GM12872 (cell line): ENCODE data around the gene MAGOH.
A peak's percentile ranks its signal among the peaks of the same experiment; 100 is the strongest.

ENCODE experiments used
- CTCF ChIP-seq: IDR thresholded peaks from 3 replicates; pipeline ENCODE4 v1.5.1; 2011; ENCODE audit warnings: low read depth, mild to moderate bottlenecking, low read length, moderate library complexity; ENCODE audit not compliant: insufficient read depth

MAGOH gene

GRCh38 chr1:53189061-53189460 is 49.3 kb downstream of the MAGOH start:
- TF ChIP-seq CTCF, result no peak

DNA sequence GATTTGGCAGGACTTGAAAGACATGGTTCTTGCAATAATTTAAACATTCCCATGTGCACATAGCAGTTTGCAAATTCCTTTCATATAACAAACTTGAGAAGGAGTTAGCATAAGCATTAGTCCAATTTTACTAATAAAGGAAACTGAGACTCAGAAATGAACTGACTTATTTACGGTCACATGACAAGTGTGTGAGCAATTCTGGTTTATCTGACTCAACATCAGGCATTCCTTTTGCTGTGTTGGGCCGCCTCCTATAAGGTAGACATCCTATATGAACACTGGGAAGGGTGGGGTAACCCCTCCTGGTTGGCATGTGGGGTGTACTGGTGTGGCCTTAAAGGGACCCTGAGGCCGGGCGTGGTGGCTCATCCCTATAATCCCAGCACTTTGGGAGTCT is 50.2 kb downstream of the MAGOH start:
- no peak for TF ChIP-seq CTCF

- TF ChIP-seq CTCF, result no peak
Observed at GRCh38 chr1:53187401-53187800, 50.9 kb downstream of the MAGOH start.

- TF ChIP-seq CTCF, result no peak
Observed at GRCh38 chr1:53186533-53186932, 51.8 kb downstream of the MAGOH start.

DNA sequence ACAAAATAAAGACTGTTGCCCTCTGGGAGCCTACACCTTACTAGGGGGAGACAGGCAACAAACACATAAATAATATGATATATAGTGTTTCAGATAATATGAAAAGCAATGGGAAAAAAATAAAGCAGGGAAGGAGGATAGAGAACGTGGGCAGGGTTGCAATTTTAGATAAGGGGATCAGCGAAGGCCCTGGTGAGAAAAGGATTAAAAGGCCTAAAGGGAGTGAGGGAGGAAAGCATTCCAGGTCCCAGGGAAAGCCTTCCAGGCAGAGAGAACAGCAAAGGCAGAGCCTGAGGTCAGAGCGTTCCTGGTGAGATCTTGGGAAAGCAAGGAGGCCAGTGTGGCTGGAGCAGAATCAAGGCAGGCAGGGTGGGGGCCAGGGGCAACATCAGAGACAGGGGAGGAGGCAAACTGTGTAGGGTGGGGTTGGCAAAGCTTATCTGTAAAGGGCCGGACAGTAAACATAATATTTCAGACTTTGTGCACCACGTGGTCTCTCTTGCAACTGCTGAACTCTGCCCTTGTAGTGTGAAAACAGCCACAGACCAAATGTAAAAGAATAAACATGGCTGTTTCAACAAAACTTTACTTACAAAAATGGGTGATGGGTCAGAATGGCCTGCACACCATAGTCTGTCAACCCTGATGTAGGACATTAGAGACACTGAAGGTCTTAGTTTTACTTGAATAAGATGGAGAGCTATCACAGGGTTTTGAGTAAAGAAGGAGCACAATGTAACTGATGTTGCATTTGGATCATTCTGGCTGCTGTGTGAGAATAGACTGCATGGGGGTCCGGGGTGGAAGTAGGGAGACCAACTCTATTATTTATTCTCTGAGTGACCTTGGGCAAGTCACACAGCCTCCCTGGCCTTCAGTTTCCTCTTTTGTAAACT is 55.0 kb downstream of the MAGOH start:
- TF ChIP-seq CTCF, result no peak

DNA sequence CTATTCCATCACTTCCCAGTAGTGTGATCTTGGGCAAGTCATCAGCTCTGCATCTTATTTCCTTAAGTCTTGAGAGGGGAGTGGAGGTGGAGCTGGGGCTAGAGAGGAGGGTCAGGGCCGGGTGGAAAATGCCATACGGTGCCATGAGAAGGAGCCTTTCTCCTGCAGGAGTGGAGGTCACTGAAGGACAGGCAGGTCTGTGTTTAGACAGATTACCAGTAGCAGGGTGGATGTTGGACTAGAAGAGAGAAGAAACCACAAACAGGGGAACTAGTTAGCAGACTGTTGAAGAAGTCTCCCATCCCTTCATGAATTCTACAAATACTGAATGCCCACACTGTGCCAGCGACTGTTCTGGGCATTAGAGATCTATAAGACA is 55.6 kb downstream of the MAGOH start:
- TF ChIP-seq CTCF, result no peak

GRCh38 chr1:53182111-53182593 is 56.2 kb downstream of the MAGOH start:
- TF ChIP-seq CTCF, result peak; percentile 85
